ENCODE measurements around the gene ATP10D. TPM values are rescaled to one million over a fixed set of nuclear protein-coding genes. Genes with fewer than 3 reads are reported as not detected.

ATP10D gene
- total and polyA plus RNA-seq, 3 donors from 2014 or later = 7.1 to 14.6 (median 7.9) TPM

- Histone ChIP-seq H3K9me3 (no peaks in the 10 kb centered on the region), H3K4me3 (no peak overlapping the region), H3K36me3 (ENCODE audit: low read depth, missing control alignments) (no peaks in the 10 kb centered on the region), H3K4me1 (no peaks in the 10 kb centered on the region), H3K27me3 (no peaks in the 10 kb centered on the region), H3K27ac (no peak overlapping the region)
- no peak for DNase-seq
- 99 to 100% methylated on average over 2 of the region's 2 CpGs for WGBS, 2 donors
- intact Hi-C loops (cut with DNase I; ENCODE audit: low total_unique reads) = no loop called here
- no peak for TF ChIP-seq POLR2A (IDR thresholded peaks at IDR 0.05)
- TF ChIP-seq CTCF (IDR thresholded peaks at IDR 0.05) = no peak
Measured at GRCh38 chr4:47557255-47557654, 72.2 kb downstream of the ATP10D start.

DNA sequence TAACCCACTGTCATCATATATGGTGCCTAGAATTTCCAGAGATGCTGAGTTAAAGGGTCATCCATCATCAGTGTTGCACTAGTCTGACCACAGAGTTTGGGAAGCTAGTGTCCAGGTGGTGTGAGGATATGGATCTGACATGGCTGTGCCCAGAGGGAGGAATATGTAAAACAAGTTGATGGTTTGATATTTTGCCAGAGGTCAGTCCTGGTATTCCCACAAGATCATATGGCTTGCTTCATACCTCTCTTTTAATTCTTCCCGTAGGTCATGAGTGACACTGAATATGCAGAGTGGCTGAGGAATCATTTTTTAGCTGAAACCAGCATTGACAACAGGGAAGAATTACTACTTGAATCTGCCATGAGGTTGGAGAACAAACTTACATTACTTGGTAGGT lies 75.6 kb downstream of the ATP10D start:
- no peak for TF ChIP-seq POLR2A (IDR thresholded peaks at IDR 0.05)
- TF ChIP-seq CTCF (IDR thresholded peaks at IDR 0.05) = no peak
- Histone ChIP-seq H3K27ac (no peak overlapping the region), H3K4me1 (no peaks in the 10 kb centered on the region), H3K9me3 (no peaks in the 10 kb centered on the region), H3K4me3 (no peak overlapping the region), H3K36me3 (ENCODE audit: low read depth, missing control alignments) (no peaks in the 10 kb centered on the region), H3K27me3 (no peaks in the 10 kb centered on the region)
- intact Hi-C loops (cut with DNase I; ENCODE audit: low total_unique reads) = no loop called here
- WGBS, 2 donors = 97 to 100% methylated on average over 1 of the region's 1 CpG
- DNase-seq = no peak

DNA sequence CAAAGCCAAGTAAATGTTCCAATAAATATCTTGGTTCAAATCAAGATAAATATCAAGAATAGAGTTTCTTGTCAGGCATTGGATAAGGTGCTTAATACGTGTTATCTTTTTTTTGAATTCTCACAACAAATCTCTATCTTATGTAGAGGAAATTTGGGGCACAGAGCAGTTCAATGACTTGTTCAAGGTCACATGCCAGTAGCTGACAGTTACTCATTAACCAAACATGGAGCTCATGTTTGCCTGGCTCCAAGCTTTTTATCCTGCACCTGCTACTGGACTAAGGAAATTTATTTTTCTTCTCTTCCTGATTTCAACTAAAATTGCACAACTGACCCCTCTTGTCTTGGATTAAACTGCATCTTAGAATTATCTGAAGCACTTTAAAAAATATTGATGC lies 76.3 kb downstream of the ATP10D start:
- Histone ChIP-seq H3K27me3 (no peaks in the 10 kb centered on the region), H3K9me3 (no peaks in the 10 kb centered on the region), H3K4me3 (no peak overlapping the region), H3K36me3 (ENCODE audit: low read depth, missing control alignments) (no peaks in the 10 kb centered on the region), H3K4me1 (no peaks in the 10 kb centered on the region), H3K27ac (no peak overlapping the region)
- TF ChIP-seq POLR2A (IDR thresholded peaks at IDR 0.05) (no peak), CTCF (IDR thresholded peaks at IDR 0.05) (no peak)
- DNase-seq = no peak
- intact Hi-C loops (cut with DNase I; ENCODE audit: low total_unique reads) = no loop called here
- 59 to 77% methylated on average over 1 of the region's 1 CpG for WGBS, 2 donors

- H3K36me3 ChIP-seq (ENCODE audit: low read depth, missing control alignments) = no peaks in the 10 kb centered on the region
- no peaks in the 10 kb centered on the region for H3K9me3 ChIP-seq
- no peak overlapping the region for H3K4me3 ChIP-seq
- H3K27ac ChIP-seq = no peak overlapping the region
- no peak for DNase-seq
- intact Hi-C loops (cut with DNase I; ENCODE audit: low total_unique reads) = no loop called here
- no peaks in the 10 kb centered on the region for H3K4me1 ChIP-seq
- H3K27me3 ChIP-seq = no peaks in the 10 kb centered on the region
- 82% methylated on average over 3 of the region's 3 CpGs for WGBS, 2 donors
- no peak for TF ChIP-seq CTCF (IDR thresholded peaks at IDR 0.05)
- no peak for TF ChIP-seq POLR2A (IDR thresholded peaks at IDR 0.05)
Measured at GRCh38 chr4:47562297-47562696, 77.2 kb downstream of the ATP10D start.

DNA sequence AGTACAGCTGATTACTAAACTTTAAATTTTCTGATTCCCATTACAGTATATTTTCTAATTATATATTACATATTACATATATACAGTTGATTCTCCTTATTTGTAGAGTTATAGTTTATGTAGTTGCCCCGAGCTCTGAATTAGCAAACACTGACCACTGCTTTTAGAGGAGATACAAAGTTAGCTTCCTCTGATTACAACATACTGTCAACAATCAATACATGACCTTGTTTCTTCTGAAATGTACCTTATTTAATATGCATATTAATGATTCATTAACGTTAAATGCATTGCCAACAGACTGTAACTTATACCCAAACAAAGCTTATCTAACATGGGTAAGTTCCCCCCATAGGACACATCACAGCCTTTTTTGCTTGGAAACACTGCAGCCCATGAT lies 81.5 kb downstream of the ATP10D start:
- 85 to 91% methylated on average over 2 of the region's 2 CpGs for WGBS, 2 donors
- Histone ChIP-seq H3K36me3 (ENCODE audit: low read depth, missing control alignments) (no peaks in the 10 kb centered on the region), H3K27me3 (no peaks in the 10 kb centered on the region), H3K9me3 (no peaks in the 10 kb centered on the region), H3K27ac (no peak overlapping the region), H3K4me3 (no peak overlapping the region), H3K4me1 (no peaks in the 10 kb centered on the region)
- TF ChIP-seq CTCF (IDR thresholded peaks at IDR 0.05) = no peak
- no peak for TF ChIP-seq POLR2A (IDR thresholded peaks at IDR 0.05)
- DNase-seq = no peak
- intact Hi-C loops (cut with DNase I; ENCODE audit: low total_unique reads) = no loop called here

Measured in testis (tissue), 3 donors.